H1 (cell line): Measurements from ENCODE around the gene DEFB112. TPM values are rescaled to one million over a fixed set of nuclear protein-coding genes. Genes with fewer than 3 reads are reported as not detected.

Experiments
- CTCF ChIA-PET: fragments of 300-600 bp; sonication (Branson Sonifier 250); formaldehyde crosslinking; loops from one replicate; lab custom pipeline; 2021; ENCODE audit not compliant: partially characterized antibody; lab: Charles Lee
- POLR2A ChIA-PET: fragments of 300-600 bp; sonication (Branson Sonifier 250); formaldehyde crosslinking; loops from one replicate; lab custom pipeline; 2021; ENCODE audit warnings: inconsistent platforms; ENCODE audit not compliant: partially characterized antibody; lab: Charles Lee
- DNase-seq, 2 experiments: peaks; one replicate each; pipeline versions ENCODE4 v3.0.0 to v3.0.0-alpha.2; 2010 to 2022; ENCODE audit warnings: low spot score in 2 of 2, low read depth in 1 of 2, mixed read lengths in 1 of 2
- FAIRE-seq: peaks from 2 replicates; lab custom pipeline; 2011; peaks lifted over from hg19 to GRCh38; lab: Jason Lieb, UNC
- H2AFZ ChIP-seq: 2 replicates; pipeline ENCODE4 v1.8.1; 2012; ENCODE audit warnings: low read length, inconsistent platforms
- H2AK5ac ChIP-seq: 2 replicates; pipeline ENCODE4 v1.6.1; 2013; ENCODE audit warnings: low read depth, low read length
- H2BK120ac ChIP-seq: replicated peaks from 2 replicates; pipeline ENCODE3; 2013; ENCODE audit warnings: low read depth, low read length, inconsistent platforms
- H2BK12ac ChIP-seq: 2 replicates; pipeline ENCODE4 v1.6.1; 2013; ENCODE audit warnings: low read depth, low read length
- H2BK15ac ChIP-seq: 2 replicates; pipeline ENCODE4 v1.6.1; 2013; ENCODE audit warnings: low read length
- H2BK20ac ChIP-seq: 2 replicates; pipeline ENCODE4 v1.6.1; 2013; ENCODE audit warnings: low read length
- H2BK5ac ChIP-seq: 2 replicates; pipeline ENCODE4 v1.6.1; 2013; ENCODE audit warnings: low read depth, low read length
- H3K14ac ChIP-seq: 2 replicates; pipeline ENCODE4 v1.6.1; 2013; ENCODE audit warnings: inconsistent platforms; ENCODE audit not compliant: insufficient read length
- H3K18ac ChIP-seq: 2 replicates; pipeline ENCODE4 v1.6.1; 2013; ENCODE audit warnings: low read length; ENCODE audit errors: extremely low read depth
- H3K23ac ChIP-seq: 2 replicates; pipeline ENCODE4 v1.6.1; 2013; ENCODE audit warnings: inconsistent platforms; ENCODE audit not compliant: insufficient read length
- H3K23me2 ChIP-seq: 2 replicates; pipeline ENCODE4 v1.6.1; 2013; ENCODE audit warnings: low read depth, low read length
- H3K27ac ChIP-seq: 2 replicates; pipeline ENCODE4 v1.6.1; 2011; ENCODE audit warnings: low read depth, low read length, inconsistent platforms
- H3K27me3 ChIP-seq, 4 experiments: replicated peaks in 1 of 4; 1 replicate in 1 of 4; 2 replicates in 3 of 4; pipeline versions ENCODE4 v1.6.1 to v1.8.1; 2011 to 2013; ENCODE audit warnings: low read length in 3 of 4, mild to moderate bottlenecking in 3 of 4, inconsistent platforms in 2 of 4, mixed read lengths in 2 of 4, moderate library complexity in 1 of 4; ENCODE audit not compliant: control insufficient read depth in 3 of 4, insufficient read depth in 3 of 4; ENCODE audit errors: extremely low read depth in 1 of 4
- H3K36me3 ChIP-seq, 4 experiments: 2 replicates each; pipeline versions ENCODE4 v1.6.1 to v1.8.1; 2011 to 2013; ENCODE audit warnings: mild to moderate bottlenecking in 4 of 4, low read length in 3 of 4, moderate library complexity in 2 of 4, control low read depth in 1 of 4, inconsistent platforms in 1 of 4; ENCODE audit not compliant: insufficient read depth in 4 of 4, control insufficient read depth in 2 of 4
- H3K4ac ChIP-seq: replicated peaks from 2 replicates; pipeline ENCODE3; 2013; ENCODE audit warnings: low read length, low read depth, mixed read lengths, inconsistent platforms; ENCODE audit not compliant: insufficient read length
- H3K4me1 ChIP-seq, 4 experiments: replicated peaks in 1 of 4; 1 replicate in 1 of 4; 2 replicates in 3 of 4; pipeline versions ENCODE4 v1.6.1 to v1.8.1; 2011 to 2013; ENCODE audit warnings: low read length in 3 of 4, inconsistent platforms in 2 of 4, mixed read lengths in 1 of 4; ENCODE audit not compliant: insufficient read depth in 4 of 4, control insufficient read depth in 3 of 4
- H3K4me2 ChIP-seq, 2 experiments: 2 replicates each; pipeline versions ENCODE4 v1.6.1 to v1.8.1; 2011 to 2013; ENCODE audit warnings: low read depth in 2 of 2, low read length in 2 of 2, control low read depth in 1 of 2, inconsistent platforms in 1 of 2, mild to moderate bottlenecking in 1 of 2; ENCODE audit not compliant: insufficient read depth in 1 of 2
- H3K4me3 ChIP-seq, 4 experiments: fragments of 200-600, 300-600 bp in 1 of 4; sonication (generic), shearing (Covaris generic), sonication (Bioruptor Twin) in 1 of 4; 2 replicates each; pipeline versions ENCODE4 v1.5.1 to v1.8.1; 2011 to 2016; ENCODE audit warnings: low read length in 4 of 4, low read depth in 3 of 4, control low read depth in 2 of 4, inconsistent platforms in 2 of 4, mild to moderate bottlenecking in 2 of 4, mixed read lengths in 1 of 4, moderate library complexity in 1 of 4; ENCODE audit not compliant: insufficient read depth in 2 of 4; ENCODE audit errors: extremely low read depth in 1 of 4
- H3K56ac ChIP-seq: replicated peaks from 2 replicates; pipeline ENCODE3; 2013; ENCODE audit warnings: low read depth, mild to moderate bottlenecking, mixed read lengths, low read length, inconsistent platforms; ENCODE audit not compliant: insufficient read length
- H3K79me1 ChIP-seq: 2 replicates; pipeline ENCODE4 v1.6.1; 2013; ENCODE audit warnings: low read depth, low read length, control low read depth
- H3K79me2 ChIP-seq, 2 experiments: 2 replicates each; pipeline versions ENCODE4 v1.6.1 to v1.8.1; 2012 to 2013; ENCODE audit warnings: low read length in 2 of 2, mild to moderate bottlenecking in 2 of 2, inconsistent platforms in 1 of 2; ENCODE audit not compliant: insufficient read depth in 2 of 2, control insufficient read depth in 1 of 2
- H3K9ac ChIP-seq, 4 experiments: replicated peaks in 1 of 4; 1 replicate in 1 of 4; 2 replicates in 3 of 4; pipeline versions ENCODE4 v1.6.1 to v1.8.1; 2011 to 2013; ENCODE audit warnings: low read depth in 3 of 4, low read length in 3 of 4, control low read depth in 2 of 4, mild to moderate bottlenecking in 2 of 4, moderate library complexity in 2 of 4, inconsistent platforms in 1 of 4; ENCODE audit errors: extremely low read depth in 1 of 4
- H3K9me3 ChIP-seq, 2 experiments: 2 replicates each; pipeline versions ENCODE4 v1.6.1 to v1.8.1; 2012 to 2013; ENCODE audit warnings: mild to moderate bottlenecking in 2 of 2, moderate library complexity in 2 of 2, control low read depth in 1 of 2, inconsistent platforms in 1 of 2, low read depth in 1 of 2, low read length in 1 of 2, mixed read lengths in 1 of 2; ENCODE audit not compliant: insufficient read depth in 2 of 2
- H4K20me1 ChIP-seq, 2 experiments: replicated peaks in 1 of 2; 2 replicates each; pipeline versions ENCODE3 to v1.8.1; 2011 to 2013; ENCODE audit warnings: inconsistent platforms in 2 of 2, low read length in 2 of 2, mild to moderate bottlenecking in 1 of 2; ENCODE audit not compliant: insufficient read depth in 2 of 2, control insufficient read depth in 1 of 2
- H4K5ac ChIP-seq: 2 replicates; pipeline ENCODE4 v1.6.1; 2013; ENCODE audit warnings: low read length, low read depth, mixed read lengths, inconsistent platforms; ENCODE audit not compliant: insufficient read length
- H4K8ac ChIP-seq: 2 replicates; pipeline ENCODE4 v1.8.0; 2013; ENCODE audit warnings: mild to moderate bottlenecking, moderate library complexity, low read length, inconsistent platforms; ENCODE audit not compliant: insufficient read depth; ENCODE audit errors: extremely low read depth
- H4K91ac ChIP-seq: replicated peaks from 2 replicates; pipeline ENCODE3; 2013; ENCODE audit warnings: low read length, mixed read lengths, inconsistent platforms; ENCODE audit not compliant: insufficient read length
- CHD2 ChIP-seq: IDR thresholded peaks from 2 replicates; pipeline ENCODE4 v1.6.1; 2012; ENCODE audit warnings: low read length, improper control_type of control experiment
- FOSL1 ChIP-seq: IDR thresholded peaks from 2 replicates; pipeline ENCODE4 v1.6.1; 2011; ENCODE audit warnings: mild to moderate bottlenecking, low read depth, low read length, moderate library complexity; ENCODE audit not compliant: insufficient read depth
- RAD21 ChIP-seq, 2 experiments: IDR thresholded peaks in 1 of 2; conservative IDR thresholded peaks in 1 of 2; 2 replicates each; pipeline ENCODE4 v1.6.1; 2011; ENCODE audit warnings: low read depth in 2 of 2, low read length in 2 of 2, improper control_type of control experiment in 1 of 2, inconsistent platforms in 1 of 2, mild to moderate bottlenecking in 1 of 2, moderate library complexity in 1 of 2
- RFX5 ChIP-seq: IDR thresholded peaks from 2 replicates; pipeline ENCODE4 v1.6.1; 2011; ENCODE audit warnings: low read depth, low read length, improper control_type of control experiment, borderline replicate concordance
- TBP ChIP-seq: IDR thresholded peaks from 2 replicates; pipeline ENCODE4 v1.6.1; 2011; ENCODE audit warnings: low read depth, low read length, improper control_type of control experiment
- ZNF274 ChIP-seq: IDR thresholded peaks from 2 replicates; pipeline ENCODE4 v1.7.0; 2012; ENCODE audit warnings: low read length, borderline replicate concordance; ENCODE audit errors: extremely low read depth
- WGBS, 2 experiments: shearing (Covaris generic) in 1 of 2; methylation state at CpG; one replicate each; pipeline versions ENCODE4 v1.1.6 to v1.1.7; 2013 to 2015; ENCODE audit warnings: low lambda C conversion rate in 2 of 2, mixed read lengths in 2 of 2, inconsistent platforms in 1 of 2, low coverage in 1 of 2, missing lambda C conversion rate in 1 of 2; ENCODE audit not compliant: insufficient replicate concordance in 2 of 2, insufficient coverage in 1 of 2, insufficient read length in 1 of 2; ENCODE audit errors: extremely low coverage in 1 of 2, missing lambda C conversion rate in 1 of 2; 5-methylcytosine and 5-hydroxymethylcytosine counted together
- polyA plus RNA-seq, 7 experiments: library from polyadenylated mRNA; depleted of rRNA in 3 of 7; stranded (reverse) in 5 of 7; unstranded in 2 of 7; fragments of >200 nt in 5 of 7; fragments of 200-250 nt in 2 of 7; gene quantifications; 1 replicate in 5 of 7; 2 replicates in 1 of 7; 4 replicates in 1 of 7; pipeline versions ENCODE4 v1.2.1 to v1.2.3, GENCODE V29; 2011 to 2013; ENCODE audit warnings: missing spikeins in 2 of 7, mixed read lengths in 2 of 7
- total RNA-seq: library from RNA; stranded (reverse); fragmentation: NEBNext Ultra II Directional; extraction: Animal tissue kit (Norgen Biotek cat#: 25700); gene quantifications from 2 replicates; pipeline ENCODE4 v1.2.1, GENCODE V29; 2021
- TF ChIP-seq, protein P1 (sequence below): IDR thresholded peaks from 2 replicates; pipeline ENCODE4 v1.6.1; 2011; ENCODE audit warnings: low read depth, mild to moderate bottlenecking, low read length; ENCODE audit not compliant: insufficient read depth

DEFB112 gene
- total and polyA plus RNA-seq, 2 of the 8 experiments (the other 6 are each of a cell fraction or from before 2014, with no cell fraction given), result not detected

DNA sequence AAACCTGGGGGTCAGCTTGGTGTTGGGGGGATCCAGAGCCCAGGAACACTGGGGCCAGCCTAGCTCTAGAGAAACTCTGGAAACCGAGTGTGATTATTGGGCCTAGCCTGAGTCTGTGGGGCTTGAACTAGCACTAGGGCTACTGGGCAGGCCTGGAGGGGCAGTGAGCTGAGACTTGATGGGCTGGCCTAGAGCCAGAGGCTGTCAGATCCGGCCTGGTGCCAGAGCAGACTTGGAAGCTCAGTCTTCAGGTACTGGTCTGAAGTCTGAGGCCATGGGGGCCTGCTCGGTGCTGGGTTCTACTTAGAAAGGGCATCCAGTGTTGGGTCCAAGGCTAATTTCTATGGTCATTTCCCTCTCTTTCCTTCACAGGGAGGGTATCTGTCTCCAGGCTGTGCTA lies 2.7 kb downstream of the DEFB112 start:
- no peak for FAIRE-seq
- Histone ChIP-seq H3K9me3 (no peaks in the 10 kb centered on the region), H3K23me2 (no peaks in the 10 kb centered on the region), H4K8ac (0 out of 2 replicates have a peak overlapping the region, but pooled peaks have one; percentile 68), H3K27me3 (no peaks in the 10 kb centered on the region), H2BK120ac (no peak overlapping the region), H3K4me3 (no peak overlapping the region), H3K18ac (no peak overlapping the region), H2AK5ac (no peak overlapping the region), H2BK15ac (no peak overlapping the region), H3K23ac (no peak overlapping the region), H2BK12ac (no peak overlapping the region), H3K79me1 (no peaks in the 10 kb centered on the region), H3K27ac (no peak overlapping the region), H3K4me1 (no peaks in the 10 kb centered on the region), H4K5ac (no peak overlapping the region), H2BK20ac (no peak overlapping the region), H3K56ac (no peak overlapping the region), H2AFZ (no peak overlapping the region), H3K4ac (no peak overlapping the region), H3K9ac (no peak overlapping the region), H3K36me3 (no peaks in the 10 kb centered on the region), H3K4me2 (no peak overlapping the region), H2BK5ac (no peak overlapping the region), H3K79me2 (no peaks in the 10 kb centered on the region), H4K20me1 (no peaks in the 10 kb centered on the region), H4K91ac (no peak overlapping the region), H3K14ac (no peak overlapping the region)
- WGBS, 2 experiments, result 84% methylated on average over 3 of the region's 3 CpGs; no CpG with 5 or more reads in 1 of the 2 experiments
- ChIA-PET CTCF (interaction anchor here (0.7 to 2.9 kb wide), 2 partner anchors 12 to 16 kb away, joined by 3 to 13 read pairs; no protein-coding TSS in a partner anchor), POLR2A (no interaction called here)
- DNase-seq, result no peak
- no peak for TF ChIP-seq FOSL1
- TF ChIP-seq, protein P1, sequence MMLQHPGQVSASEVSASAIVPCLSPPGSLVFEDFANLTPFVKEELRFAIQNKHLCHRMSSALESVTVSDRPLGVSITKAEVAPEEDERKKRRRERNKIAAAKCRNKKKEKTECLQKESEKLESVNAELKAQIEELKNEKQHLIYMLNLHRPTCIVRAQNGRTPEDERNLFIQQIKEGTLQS, result no peak
- no peak for TF ChIP-seq TBP
- TF ChIP-seq ZNF274, result no peak
- TF ChIP-seq CHD2, result no peak
- no peak for TF ChIP-seq RAD21 (IDR thresholded peaks at IDR 0.05 in 1 of 2, conservative IDR thresholded peaks at IDR 0.05 in 1 of 2; ENCODE audit: low read depth in 2 of 2, low read length in 2 of 2)
- no peak for TF ChIP-seq RFX5
